ENCODE data around the gene PPP4R3C. TPM values are rescaled to one million over a fixed set of nuclear protein-coding genes. Genes with fewer than 3 reads are reported as not detected.

The PPP4R3C gene
- total RNA-seq, 2 donors from 2014 or later, result not detected

DNA sequence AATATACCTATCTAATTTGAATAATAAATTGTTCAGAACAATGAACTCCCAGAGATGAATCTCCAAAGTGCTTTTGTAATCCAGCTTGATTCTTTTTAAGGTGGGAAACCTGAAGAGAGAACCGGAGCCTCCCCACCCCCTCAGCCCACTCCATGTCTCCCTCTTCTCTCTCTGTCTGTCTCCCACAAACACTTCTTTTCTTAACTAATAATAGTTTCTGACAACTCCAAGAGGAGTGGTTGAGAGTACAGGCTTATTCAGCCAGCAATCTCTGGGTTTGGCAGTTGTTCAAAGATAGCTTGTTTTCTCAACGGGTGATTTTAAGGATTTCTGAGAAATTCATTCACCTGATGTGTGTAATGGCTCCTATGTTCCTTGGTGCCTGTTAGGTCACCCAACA is 23.4 kb downstream of the PPP4R3C start:
- Histone ChIP-seq H3K4me1 (no peaks in the 10 kb centered on the region), H3K4me3 (no peak overlapping the region), H3K9me3 (no peaks in the 10 kb centered on the region), H3K36me3 (replicated peaks in 1 of 2; ENCODE audit: insufficient read depth in 1 of 2, low read depth in 2 of 2) (no peaks in the 10 kb centered on the region), H3K27ac (no peak overlapping the region), H3K27me3 (no peaks in the 10 kb centered on the region)
- DNase-seq (no peak), ATAC-seq (no peak)
- 43 to 49% methylated on average over 2 of the region's 2 CpGs for WGBS, 2 donors
- TF ChIP-seq, protein P1, sequence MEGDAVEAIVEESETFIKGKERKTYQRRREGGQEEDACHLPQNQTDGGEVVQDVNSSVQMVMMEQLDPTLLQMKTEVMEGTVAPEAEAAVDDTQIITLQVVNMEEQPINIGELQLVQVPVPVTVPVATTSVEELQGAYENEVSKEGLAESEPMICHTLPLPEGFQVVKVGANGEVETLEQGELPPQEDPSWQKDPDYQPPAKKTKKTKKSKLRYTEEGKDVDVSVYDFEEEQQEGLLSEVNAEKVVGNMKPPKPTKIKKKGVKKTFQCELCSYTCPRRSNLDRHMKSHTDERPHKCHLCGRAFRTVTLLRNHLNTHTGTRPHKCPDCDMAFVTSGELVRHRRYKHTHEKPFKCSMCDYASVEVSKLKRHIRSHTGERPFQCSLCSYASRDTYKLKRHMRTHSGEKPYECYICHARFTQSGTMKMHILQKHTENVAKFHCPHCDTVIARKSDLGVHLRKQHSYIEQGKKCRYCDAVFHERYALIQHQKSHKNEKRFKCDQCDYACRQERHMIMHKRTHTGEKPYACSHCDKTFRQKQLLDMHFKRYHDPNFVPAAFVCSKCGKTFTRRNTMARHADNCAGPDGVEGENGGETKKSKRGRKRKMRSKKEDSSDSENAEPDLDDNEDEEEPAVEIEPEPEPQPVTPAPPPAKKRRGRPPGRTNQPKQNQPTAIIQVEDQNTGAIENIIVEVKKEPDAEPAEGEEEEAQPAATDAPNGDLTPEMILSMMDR (IDR thresholded peaks at IDR 0.05), result no peak
- no peak for TF ChIP-seq POLR2A (IDR thresholded peaks at IDR 0.05)
- intact Hi-C loops (cut with DNase I), result no loop called here

GRCh38 chrX:27438937-27439336 is 24.2 kb downstream of the PPP4R3C start:
- Histone ChIP-seq H3K4me3 (no peak overlapping the region), H3K36me3 (replicated peaks in 1 of 2; ENCODE audit: insufficient read depth in 1 of 2, low read depth in 2 of 2) (no peaks in the 10 kb centered on the region), H3K27ac (no peak overlapping the region), H3K4me1 (no peaks in the 10 kb centered on the region), H3K9me3 (no peaks in the 10 kb centered on the region), H3K27me3 (no peaks in the 10 kb centered on the region)
- 60 to 79% methylated on average over 3 of the region's 3 CpGs for WGBS, 2 donors
- DNase-seq (no peak), ATAC-seq (no peak)
- no peak for TF ChIP-seq POLR2A (IDR thresholded peaks at IDR 0.05)
- TF ChIP-seq, protein P1 (IDR thresholded peaks at IDR 0.05), result no peak
- intact Hi-C loops (cut with DNase I), result no loop called here

- Histone ChIP-seq H3K4me3 (no peak overlapping the region), H3K4me1 (no peaks in the 10 kb centered on the region), H3K36me3 (replicated peaks in 1 of 2; ENCODE audit: insufficient read depth in 1 of 2, low read depth in 2 of 2) (no peaks in the 10 kb centered on the region), H3K27me3 (no peaks in the 10 kb centered on the region), H3K27ac (no peak overlapping the region), H3K9me3 (no peaks in the 10 kb centered on the region)
- TF ChIP-seq POLR2A (IDR thresholded peaks at IDR 0.05), result no peak
- TF ChIP-seq, protein P1 (IDR thresholded peaks at IDR 0.05), result no peak
- intact Hi-C loops (cut with DNase I), result no loop called here
- DNase-seq (no peak), ATAC-seq (no peak)
Observed at GRCh38 chrX:27435031-27435430, 28.1 kb downstream of the PPP4R3C start.

Other genes with a start within 250 kb of the PPP4R3C start
- gene DCAF8L2, start 127.0 kb upstream of the PPP4R3C start, total RNA-seq, result not detected

Measured in body of pancreas (tissue), 4 donors.